ENCODE measurements around the gene AMDHD1.

DNA sequence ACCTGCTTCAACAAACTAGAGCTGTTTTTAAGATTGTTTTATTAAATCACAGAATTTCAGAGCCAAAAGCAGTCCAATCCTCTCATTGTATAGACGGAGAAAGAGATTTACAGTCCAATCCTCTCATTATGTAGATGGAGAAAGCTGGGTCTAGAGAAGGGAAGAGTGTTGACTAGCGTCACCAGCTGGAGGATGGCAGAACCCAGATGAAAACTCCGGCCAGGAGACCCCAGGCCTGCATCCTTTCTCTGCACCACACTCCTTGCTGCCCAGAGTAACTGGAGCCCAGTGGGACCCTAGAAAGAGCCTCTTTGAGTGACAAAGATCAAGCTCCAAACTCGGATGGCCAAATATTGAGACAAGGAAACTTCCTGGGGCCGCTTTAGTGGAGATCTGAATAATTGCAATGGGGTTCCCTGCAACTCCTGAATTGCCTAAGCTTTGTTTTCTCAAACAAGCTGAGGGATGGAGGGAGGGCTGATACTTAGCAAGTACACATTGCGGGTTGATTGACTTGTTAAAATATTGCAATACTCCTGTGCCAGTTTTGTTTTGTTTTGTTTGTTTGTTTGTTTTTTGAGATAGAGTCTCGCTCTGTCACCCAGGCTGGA lies 12.5 kb downstream of the AMDHD1 start:
- TF ChIP-seq CTCF (IDR thresholded peaks at IDR 0.05; ENCODE audit: insufficient read depth, low read length, poor library complexity, severe bottlenecking) (no peak), EZH2phosphoT487 (conservative IDR thresholded peaks at IDR 0.05; ENCODE audit: low read length) (no peak)
